Measurements from ENCODE around the gene PPP2R5E.

The PPP2R5E gene

GRCh38 chr14:63405715-63406114 is 137.5 kb downstream of the PPP2R5E start:
- H4K20me1 ChIP-seq (ENCODE audit: low read depth, low read length) = no peaks in the 10 kb centered on the region
- no peaks in the 10 kb centered on the region; the same call in 1 of the 2 replicates for H3K36me3 ChIP-seq (ENCODE audit: low read length)
- H3F3A ChIP-seq (ENCODE audit: insufficient read depth) = no peaks in the 10 kb centered on the region
- no peak overlapping the region for H3K4me3 ChIP-seq (ENCODE audit: insufficient read depth, low read length, poor library complexity, severe bottlenecking)
- no peaks in the 10 kb centered on the region for H3K9me3 ChIP-seq (ENCODE audit: insufficient read depth, low read length)
- H3K9me2 ChIP-seq (replicated peaks; ENCODE audit: insufficient read depth, low read length) = no peaks in the 10 kb centered on the region
- H3K27ac ChIP-seq (ENCODE audit: low read depth, low read length) = no peak overlapping the region
- TF ChIP-seq EZH2phosphoT487 (conservative IDR thresholded peaks at IDR 0.05; ENCODE audit: low read length) (no peak), CTCF (IDR thresholded peaks at IDR 0.05; ENCODE audit: insufficient read depth, low read length, poor library complexity, severe bottlenecking) (no peak)
- H3K4me2 ChIP-seq (ENCODE audit: low read depth, low read length, poor library complexity, severe bottlenecking) = no peak overlapping the region
- no peak overlapping the region for H2AFZ ChIP-seq (ENCODE audit: low read depth, low read length, severe bottlenecking)
- no peaks in the 10 kb centered on the region for H3K27me3 ChIP-seq (ENCODE audit: low read length)
- no peaks in the 10 kb centered on the region for H3K79me2 ChIP-seq (ENCODE audit: insufficient read depth, low read length)
- no peak overlapping the region for H3K9ac ChIP-seq (ENCODE audit: low read length)

GRCh38 chr14:63404906-63405305 is 138.3 kb downstream of the PPP2R5E start:
- no peaks in the 10 kb centered on the region for H3F3A ChIP-seq (ENCODE audit: insufficient read depth)
- no peaks in the 10 kb centered on the region for H3K9me2 ChIP-seq (replicated peaks; ENCODE audit: insufficient read depth, low read length)
- no peak overlapping the region for H3K9ac ChIP-seq (ENCODE audit: low read length)
- TF ChIP-seq EZH2phosphoT487 (conservative IDR thresholded peaks at IDR 0.05; ENCODE audit: low read length) = no peak
- TF ChIP-seq CTCF (IDR thresholded peaks at IDR 0.05; ENCODE audit: insufficient read depth, low read length, poor library complexity, severe bottlenecking) = no peak
- no peaks in the 10 kb centered on the region for H4K20me1 ChIP-seq (ENCODE audit: low read depth, low read length)
- no peaks in the 10 kb centered on the region; the same call in 1 of the 2 replicates for H3K36me3 ChIP-seq (ENCODE audit: low read length)
- no peak overlapping the region for H2AFZ ChIP-seq (ENCODE audit: low read depth, low read length, severe bottlenecking)
- H3K27ac ChIP-seq (ENCODE audit: low read depth, low read length) = no peak overlapping the region
- H3K9me3 ChIP-seq (ENCODE audit: insufficient read depth, low read length) = no peaks in the 10 kb centered on the region
- no peak overlapping the region for H3K4me3 ChIP-seq (ENCODE audit: insufficient read depth, low read length, poor library complexity, severe bottlenecking)
- no peaks in the 10 kb centered on the region for H3K79me2 ChIP-seq (ENCODE audit: insufficient read depth, low read length)
- no peak overlapping the region for H3K4me2 ChIP-seq (ENCODE audit: low read depth, low read length, poor library complexity, severe bottlenecking)
- H3K27me3 ChIP-seq (ENCODE audit: low read length) = no peaks in the 10 kb centered on the region

DNA sequence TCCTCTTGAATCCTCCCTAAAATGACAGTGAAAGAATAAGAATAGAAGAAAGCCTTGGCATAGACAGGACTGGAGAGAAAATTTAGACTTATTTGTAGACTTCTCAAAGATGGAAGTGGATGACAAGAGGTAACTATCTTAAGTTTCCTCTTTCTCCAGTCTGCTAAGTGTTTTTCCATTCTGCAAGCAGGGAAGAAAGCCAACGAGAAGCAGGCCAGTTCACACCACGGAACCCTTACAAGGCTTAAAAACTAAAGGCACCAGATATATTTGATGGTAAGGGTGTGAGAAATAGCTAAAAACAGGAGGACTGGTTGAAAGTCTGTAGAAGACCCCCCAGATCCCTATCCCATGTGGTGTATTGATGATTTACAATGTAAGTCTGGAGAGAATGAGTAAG is 141.5 kb downstream of the PPP2R5E start:
- H3K36me3 ChIP-seq (ENCODE audit: low read length) = 0 out of 2 replicates have a peak, but pooled peaks cover 5% of the 10 kb centered on the region
- H3K27me3 ChIP-seq (ENCODE audit: low read length) = no peaks in the 10 kb centered on the region

More for the DNA sequence above, 141.5 kb downstream of the PPP2R5E start:
- Histone ChIP-seq H3K9me2 (replicated peaks; ENCODE audit: insufficient read depth, low read length) (no peaks in the 10 kb centered on the region), H3K27ac (ENCODE audit: low read depth, low read length) (no peak overlapping the region), H3K9me3 (ENCODE audit: insufficient read depth, low read length) (no peaks in the 10 kb centered on the region), H2AFZ (ENCODE audit: low read depth, low read length, severe bottlenecking) (no peak overlapping the region), H3K4me2 (ENCODE audit: low read depth, low read length, poor library complexity, severe bottlenecking) (no peak overlapping the region), H4K20me1 (ENCODE audit: low read depth, low read length) (no peaks in the 10 kb centered on the region), H3F3A (ENCODE audit: insufficient read depth) (no peaks in the 10 kb centered on the region), H3K4me3 (ENCODE audit: insufficient read depth, low read length, poor library complexity, severe bottlenecking) (no peak overlapping the region), H3K79me2 (ENCODE audit: insufficient read depth, low read length) (no peaks in the 10 kb centered on the region), H3K9ac (ENCODE audit: low read length) (no peak overlapping the region)
- TF ChIP-seq CTCF (IDR thresholded peaks at IDR 0.05; ENCODE audit: insufficient read depth, low read length, poor library complexity, severe bottlenecking) = no peak
- no peak for TF ChIP-seq EZH2phosphoT487 (conservative IDR thresholded peaks at IDR 0.05; ENCODE audit: low read length)
